ENCODE measurements around the gene TIMM13.

TIMM13 gene

DNA sequence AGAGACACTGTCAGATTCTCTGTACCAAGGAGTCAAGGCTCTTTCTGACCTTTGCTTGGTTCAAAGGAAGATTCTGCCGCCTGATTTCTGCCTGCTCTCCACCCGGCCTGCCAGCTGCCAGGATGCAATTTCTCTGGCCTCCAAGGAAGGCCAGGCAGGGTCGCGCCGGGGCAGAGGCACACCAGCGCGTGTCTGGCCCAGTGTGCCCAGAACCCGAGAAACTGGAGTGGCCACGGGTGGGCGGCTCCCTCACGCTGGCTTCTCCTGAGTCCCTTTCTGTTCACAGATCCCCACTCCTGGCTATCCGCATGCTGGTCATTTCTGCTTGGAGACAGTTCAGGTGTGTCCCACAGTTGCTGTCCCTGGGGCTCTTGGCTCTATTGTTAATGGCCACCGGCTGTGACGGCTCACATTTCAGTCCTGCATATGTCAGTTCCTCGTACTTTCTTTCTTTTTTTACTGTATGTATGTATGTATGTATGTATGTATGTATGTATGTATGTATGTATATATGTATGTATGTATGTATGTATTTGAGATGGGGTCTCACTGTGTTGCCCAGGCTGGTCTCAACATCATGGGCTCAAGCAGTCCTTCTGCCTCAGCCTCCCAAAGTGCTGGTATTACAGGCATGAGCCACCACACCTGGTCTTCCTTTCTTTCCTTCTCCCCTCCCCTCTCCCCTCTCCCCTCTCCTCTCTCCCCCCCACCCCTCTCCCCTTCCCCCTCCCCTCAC lies 50.4 kb downstream of the TIMM13 start:
- DNase-seq, result no peak

Data from stimulated activated CD4-positive, alpha-beta T cell treated with anti-CD3 and anti-CD28 coated beads, Interleukin-4, amount 100 ng/mL, for 24 hours (primary cell).